Body of pancreas (tissue), 4 donors: ENCODE data around the gene PSTK.

Source experiments
- CTCF ChIP-seq, 7 experiments: fragments of 450-650 bp in 4 of 7; fragments of 200-600 bp in 3 of 7; sonication (generic) in 3 of 7; IDR thresholded peaks; one replicate each; pipeline ENCODE4 v1.5.1; 2016 to 2019; ENCODE audit warnings: antibody characterized with exemption in 7 of 7
- POLR2A ChIP-seq, 3 donors: fragments of 450-650 bp; IDR thresholded peaks; one replicate each; pipeline ENCODE4 v1.6.1; 2016; ENCODE audit warnings: antibody characterized with exemption in 3 of 3, mild to moderate bottlenecking in 2 of 3

- TF ChIP-seq CTCF (IDR thresholded peaks at IDR 0.05) = no peak
- no peak for TF ChIP-seq POLR2A (IDR thresholded peaks at IDR 0.05)
Measured at GRCh38 chr10:122988501-122988900, 8.3 kb downstream of the PSTK start.
